HepG2 (cell line): Measurements from ENCODE around the gene ANKS1A.

Experiments used
- MAZ ChIP-seq, 2 experiments: sonication (generic) in 1 of 2; formaldehyde crosslinking in 1 of 2; IDR thresholded peaks; 2 replicates each; pipeline versions ENCODE4 v1.5.0 to v1.6.1; 2012 to 2020; ENCODE audit warnings: low read depth in 2 of 2, mild to moderate bottlenecking in 2 of 2, borderline replicate concordance in 1 of 2, improper control_type of control experiment in 1 of 2, low read length in 1 of 2, missing genetic modification reagents in 1 of 2, moderate library complexity in 1 of 2
- TF ChIP-seq, protein P1 (sequence below): sonication (generic); formaldehyde crosslinking; IDR thresholded peaks from 2 replicates; pipeline ENCODE4 v1.5.0; 2020; ENCODE audit warnings: mild to moderate bottlenecking, missing genetic modification reagents, moderate library complexity

DNA sequence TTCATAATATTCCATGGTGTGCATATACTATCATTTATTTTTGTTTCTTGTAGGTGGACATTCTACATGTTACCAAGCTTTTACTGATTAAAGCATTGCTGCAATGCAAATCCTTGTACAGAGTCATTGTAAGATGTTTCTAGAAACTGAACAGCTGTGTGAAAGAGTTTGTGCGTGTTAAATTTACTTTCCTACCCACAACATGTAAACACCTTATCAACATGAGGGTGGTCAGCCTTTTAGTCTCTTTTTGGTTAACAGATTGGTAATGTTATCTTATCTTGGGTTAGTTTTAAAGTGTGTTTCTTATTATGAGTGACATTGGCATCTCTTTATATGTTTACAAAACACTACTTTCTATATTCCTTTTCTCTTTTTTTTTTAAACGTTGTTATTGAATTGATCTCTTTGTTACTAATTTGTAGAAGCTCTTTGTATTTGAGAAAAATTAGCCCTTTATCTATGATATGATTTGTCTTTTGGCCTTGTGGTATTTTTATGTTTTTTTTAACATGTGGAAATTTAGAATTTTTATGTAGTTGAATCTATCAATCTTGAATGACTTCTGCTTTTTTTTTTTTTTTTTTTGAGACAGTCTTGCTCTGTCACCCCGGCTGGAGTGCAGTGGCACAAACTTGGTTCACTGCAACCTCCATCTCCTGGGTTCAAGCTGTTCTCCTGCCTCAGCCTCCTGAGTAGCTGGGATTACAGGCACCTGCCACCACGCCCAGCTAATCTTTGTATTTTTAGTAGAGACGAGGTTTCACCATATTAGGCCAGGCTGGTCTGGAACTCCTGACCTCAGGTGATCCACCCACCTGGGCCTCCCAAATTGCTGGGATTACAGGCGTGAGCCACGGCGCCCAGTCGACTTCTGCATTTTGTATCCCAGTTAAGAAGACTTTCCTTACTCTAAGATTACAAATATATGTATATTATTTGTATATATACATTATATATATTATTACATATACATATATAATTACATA lies 140.0 kb downstream of the ANKS1A start:
- TF ChIP-seq, protein P1, sequence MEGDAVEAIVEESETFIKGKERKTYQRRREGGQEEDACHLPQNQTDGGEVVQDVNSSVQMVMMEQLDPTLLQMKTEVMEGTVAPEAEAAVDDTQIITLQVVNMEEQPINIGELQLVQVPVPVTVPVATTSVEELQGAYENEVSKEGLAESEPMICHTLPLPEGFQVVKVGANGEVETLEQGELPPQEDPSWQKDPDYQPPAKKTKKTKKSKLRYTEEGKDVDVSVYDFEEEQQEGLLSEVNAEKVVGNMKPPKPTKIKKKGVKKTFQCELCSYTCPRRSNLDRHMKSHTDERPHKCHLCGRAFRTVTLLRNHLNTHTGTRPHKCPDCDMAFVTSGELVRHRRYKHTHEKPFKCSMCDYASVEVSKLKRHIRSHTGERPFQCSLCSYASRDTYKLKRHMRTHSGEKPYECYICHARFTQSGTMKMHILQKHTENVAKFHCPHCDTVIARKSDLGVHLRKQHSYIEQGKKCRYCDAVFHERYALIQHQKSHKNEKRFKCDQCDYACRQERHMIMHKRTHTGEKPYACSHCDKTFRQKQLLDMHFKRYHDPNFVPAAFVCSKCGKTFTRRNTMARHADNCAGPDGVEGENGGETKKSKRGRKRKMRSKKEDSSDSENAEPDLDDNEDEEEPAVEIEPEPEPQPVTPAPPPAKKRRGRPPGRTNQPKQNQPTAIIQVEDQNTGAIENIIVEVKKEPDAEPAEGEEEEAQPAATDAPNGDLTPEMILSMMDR, result no peak
- no peak for TF ChIP-seq MAZ (IDR thresholded peaks at IDR 0.05; ENCODE audit: borderline replicate concordance, low read depth, low read length)
- TF ChIP-seq MAZ (CRISPR knock-in tag; IDR thresholded peaks at IDR 0.05; ENCODE audit: low read depth), result no peak
